NCI-H2227 (cell line): ENCODE results near the gene GOPC.

ENCODE experiments used
- DNase-seq: peaks from one replicate; lab custom pipeline; 2025; ENCODE audit not compliant: unreplicated experiment; lab: John Stamatoyannopoulos, UW

Gene GOPC

GRCh38 chr6:117550078-117550600, 52.2 kb downstream of the GOPC start:
- no peak for DNase-seq

GRCh38 chr6:117549611-117550010, 52.7 kb downstream of the GOPC start:
- DNase-seq: no peak

GRCh38 chr6:117548797-117549301, 53.5 kb downstream of the GOPC start:
- no peak for DNase-seq

- DNase-seq: no peak
These were observed 54.4 kb downstream of the GOPC start for GRCh38 chr6:117547688-117548621.

- no peak for DNase-seq
These were observed 55.6 kb downstream of the GOPC start for GRCh38 chr6:117546674-117547073.

GRCh38 chr6:117545161-117545595, 57.1 kb downstream of the GOPC start:
- DNase-seq: no peak

GRCh38 chr6:117544716-117545115, 57.6 kb downstream of the GOPC start:
- no peak for DNase-seq

GRCh38 chr6:117542493-117542892, 59.8 kb downstream of the GOPC start:
- DNase-seq: no peak

- no peak for DNase-seq
These were observed 61.6 kb downstream of the GOPC start for GRCh38 chr6:117540670-117541069.

GRCh38 chr6:117538615-117539014, 63.7 kb downstream of the GOPC start:
- DNase-seq: no peak

GRCh38 chr6:117536317-117536716, 66.0 kb downstream of the GOPC start:
- no peak for DNase-seq

- DNase-seq: no peak
These were observed 67.3 kb downstream of the GOPC start for GRCh38 chr6:117534974-117535373.

- no peak for DNase-seq
These were observed 68.5 kb downstream of the GOPC start for GRCh38 chr6:117533775-117534174.

GRCh38 chr6:117531809-117532725, 70.2 kb downstream of the GOPC start:
- no peak for DNase-seq

GRCh38 chr6:117531346-117531745, 71.0 kb downstream of the GOPC start:
- no peak for DNase-seq

- DNase-seq: no peak
These were observed 71.7 kb downstream of the GOPC start for GRCh38 chr6:117530467-117531242.

GRCh38 chr6:117525607-117526006, 76.7 kb downstream of the GOPC start:
- DNase-seq: no peak

GRCh38 chr6:117521791-117522502, 80.4 kb downstream of the GOPC start:
- no peak for DNase-seq

- DNase-seq: no peak
These were observed 81.5 kb downstream of the GOPC start for GRCh38 chr6:117520603-117521395.
